ENCODE results near the gene FAU. TPM values are rescaled to one million over a fixed set of nuclear protein-coding genes. Genes with fewer than 3 reads are reported as not detected.

The FAU gene
- total and polyA plus RNA-seq, 10 of the 15 experiments (the other 5 are each of a cell fraction or from before 2014, with no cell fraction given), result 332 to 1,347 (median 990) TPM

GRCh38 chr11:65078151-65078550 is 43.8 kb downstream of the FAU start (continued):
- peak; percentile 83 for TF ChIP-seq SMC3 (IDR thresholded peaks at IDR 0.05; ENCODE audit: borderline replicate concordance, low read length)

- no peak for TF ChIP-seq BRCA1 (IDR thresholded peaks at IDR 0.05; ENCODE audit: low read depth, low read length)
- no peak for TF ChIP-seq LARP7 (IDR thresholded peaks at IDR 0.05)
- no peak for TF ChIP-seq SIN3A (IDR thresholded peaks at IDR 0.05; ENCODE audit: low read depth, low read length)
- TF ChIP-seq ELK1 (IDR thresholded peaks at IDR 0.05; ENCODE audit: low read depth, low read length), result no peak
- no peak for TF ChIP-seq CTCF (IDR thresholded peaks at IDR 0.05 in 2 of 3, conservative IDR thresholded peaks at IDR 0.05 in 1 of 3; ENCODE audit: control insufficient read depth in 2 of 3, extremely low read depth in 1 of 3, insufficient read depth in 1 of 3, low read depth in 3 of 3, low read length in 3 of 3)
- no peak for TF ChIP-seq POLR2AphosphoS5 (IDR thresholded peaks at IDR 0.05; ENCODE audit: low read length)
- no peak for TF ChIP-seq SUPT20H (IDR thresholded peaks at IDR 0.05; ENCODE audit: borderline replicate concordance, control insufficient read depth, low read depth, low read length)
- no peak for TF ChIP-seq NRF1 (conservative IDR thresholded peaks at IDR 0.05; ENCODE audit: low read depth, low read length)
- TF ChIP-seq CHD2 (IDR thresholded peaks at IDR 0.05; ENCODE audit: borderline replicate concordance, low read depth, low read length), result no peak
- no peak for TF ChIP-seq MTA3 (IDR thresholded peaks at IDR 0.05; ENCODE audit: borderline replicate concordance, low read length)
- Histone ChIP-seq H3K27ac (ENCODE audit: control insufficient read depth, insufficient read depth) (no peak overlapping the region), H3K79me2 (ENCODE audit: control insufficient read depth, insufficient read depth, low read length) (peaks cover 42% of the 10 kb centered on the region), H3K4me1 (ENCODE audit: control insufficient read depth, insufficient read depth, low read length) (peaks cover 32% of the 10 kb centered on the region), H3K36me3 (ENCODE audit: control insufficient read depth in 2 of 2, insufficient read depth in 2 of 2, low read length in 1 of 2) (peaks cover 5 to 13% of the 10 kb centered on the region in 2 experiments; a peak in 3 of 4 replicates), H2AFZ (ENCODE audit: control insufficient read depth, low read depth, low read length) (no peak overlapping the region), H4K20me1 (ENCODE audit: control insufficient read depth, insufficient read depth) (no peaks in the 10 kb centered on the region), H3K4me3 (no peak overlapping the region), H3K9me3 (replicated peaks; ENCODE audit: control insufficient read depth, insufficient read depth, low read length) (no peaks in the 10 kb centered on the region), H3K27me3 (replicated peaks in 1 of 2; ENCODE audit: control insufficient read depth in 2 of 2, insufficient read depth in 2 of 2, low read length in 1 of 2) (no peaks in the 10 kb centered on the region), H3K4me2 (ENCODE audit: control insufficient read depth, insufficient read depth) (no peak overlapping the region), H3K9ac (ENCODE audit: control insufficient read depth, insufficient read depth, low read length) (no peak overlapping the region)
- SMC1A ChIA-PET (ENCODE audit: uncharacterized antibody, unreplicated experiment), result interaction anchor here (1.3 to 2.3 kb wide), 3 partner anchors 9 to 64 kb away, joined by 3 to 9 read pairs (median 3); no protein-coding TSS in a partner anchor
- no peak for DNase-seq (ENCODE audit: low read depth, low spot score)
- FAIRE-seq, result no peak
- in situ Hi-C loops (cut with MboI) (no loop called here), intact Hi-C loops (cut with micrococcal nuclease; ENCODE audit: unreplicated experiment) (loop anchor here (5.0 kb wide), 1 partner anchor 35 kb away; the partner anchor contains the start of gene SAC3D1)
- BruUV-seq (replicated peaks), result no TSS peak
- CTCF ChIA-PET, result interaction anchor here (1.0 to 2.2 kb wide), 2 partner anchors 38 to 65 kb away, joined by 3 to 4 read pairs; no protein-coding TSS in a partner anchor
- WGBS (ENCODE audit: insufficient coverage, insufficient replicate concordance, low lambda C conversion rate, missing lambda C conversion rate), result 72% methylated on average over 4 of the region's 4 CpGs
- POLR2A ChIA-PET, result interaction anchor here (1.2 kb wide), 2 partner anchors 43 to 49 kb away, joined by 3 read pairs; no protein-coding TSS in a partner anchor
- RAD21 ChIA-PET (ENCODE audit: unreplicated experiment), result interaction anchor here (3.0 kb wide), 1 partner anchor 37 kb away, joined by 8 read pairs; the partner anchor contains the start of gene SAC3D1
- ATAC-seq, result no peak
Observed at GRCh38 chr11:65077451-65077850, 44.5 kb downstream of the FAU start.

Measured in GM12878 (cell line).